ENCODE results near the gene PRTG.
A peak's percentile ranks its signal among the peaks of the same experiment; 100 is the strongest.

The PRTG gene

DNA sequence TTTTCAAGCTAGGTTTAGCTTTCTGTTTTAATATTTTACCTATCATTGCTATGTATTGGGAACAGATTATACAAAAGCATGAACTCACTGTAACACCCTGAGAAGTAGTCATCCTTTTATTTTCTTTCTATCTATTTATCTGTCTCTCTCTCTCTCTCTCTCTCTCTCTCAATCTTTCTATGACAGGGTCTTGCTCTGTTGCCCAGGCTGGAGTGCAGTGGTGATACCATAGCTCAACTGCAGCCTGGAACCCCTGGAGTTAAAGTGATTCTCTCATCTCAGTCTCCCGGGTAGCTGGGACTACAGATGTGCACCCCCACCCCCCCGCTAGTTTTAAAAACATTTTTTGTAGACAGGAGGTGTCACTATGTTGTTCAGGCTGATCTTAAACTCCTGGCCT lies 28.9 kb downstream of the PRTG start:
- Histone ChIP-seq H3K4ac (ENCODE audit: low read depth, low read length) (peak overlapping the region; percentile 0), H3K79me2 (ENCODE audit: control insufficient read depth, insufficient read depth, low read length) (no peaks in the 10 kb centered on the region), H3K18ac (ENCODE audit: low read length) (peak overlapping the region; percentile 60), H3K27me3 (ENCODE audit: insufficient read depth, low read length, poor library complexity) (no peaks in the 10 kb centered on the region), H3K9ac (ENCODE audit: low read length) (no peak overlapping the region), H4K8ac (ENCODE audit: low read depth, low read length) (no peak overlapping the region), H3K36me3 (ENCODE audit: control insufficient read depth, insufficient read depth, low read length) (no peaks in the 10 kb centered on the region), H3K4me3 (ENCODE audit: low read length) (no peak overlapping the region), H2BK5ac (ENCODE audit: low read length) (no peak overlapping the region), H2AK5ac (ENCODE audit: low read length) (no peak overlapping the region), H3K27ac (ENCODE audit: low read depth, low read length) (no peak overlapping the region), H4K5ac (ENCODE audit: low read length) (no peak overlapping the region), H2BK15ac (replicated peaks; ENCODE audit: low read depth) (no peak overlapping the region), H3K4me2 (ENCODE audit: low read length) (no peak overlapping the region), H3K4me1 (ENCODE audit: control insufficient read depth, low read depth, low read length) (no peaks in the 10 kb centered on the region), H3K79me1 (ENCODE audit: low read length) (no peaks in the 10 kb centered on the region), H3K56ac (ENCODE audit: low read length) (no peak overlapping the region), H3K23ac (ENCODE audit: low read length) (no peak overlapping the region), H2BK120ac (ENCODE audit: low read depth, low read length) (no peak overlapping the region)
- whole genome bisulfite sequencing (ENCODE audit: extremely low coverage, insufficient coverage, low lambda C conversion rate) = no CpG with 5 or more reads among the region's 2 CpGs
- no peak for DNase-seq

DNA sequence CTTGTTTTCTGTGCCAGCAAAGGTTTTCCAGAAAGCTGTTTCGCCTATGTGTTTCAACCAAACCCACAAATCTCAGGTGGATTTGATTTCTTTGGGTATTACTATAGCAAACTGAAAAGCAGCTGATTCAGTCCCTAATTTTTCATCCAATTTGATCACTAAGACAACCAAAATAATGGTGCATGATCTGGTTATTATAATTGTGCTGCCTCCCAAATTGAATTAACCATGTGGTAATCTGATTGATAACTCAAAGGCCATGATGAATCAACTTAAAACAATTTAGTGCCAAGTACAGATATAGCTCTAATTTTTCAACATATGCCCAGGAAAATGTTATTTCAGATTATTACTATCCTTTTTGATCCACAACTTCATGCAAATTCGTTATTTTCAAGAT lies 30.6 kb downstream of the PRTG start:
- Histone ChIP-seq H3K79me2 (ENCODE audit: control insufficient read depth, insufficient read depth, low read length) (no peaks in the 10 kb centered on the region), H3K9ac (ENCODE audit: low read length) (no peak overlapping the region), H3K18ac (ENCODE audit: low read length) (no peak overlapping the region), H2BK5ac (ENCODE audit: low read length) (no peak overlapping the region), H3K4me2 (ENCODE audit: low read length) (no peak overlapping the region), H3K36me3 (ENCODE audit: control insufficient read depth, insufficient read depth, low read length) (no peaks in the 10 kb centered on the region), H3K56ac (ENCODE audit: low read length) (no peak overlapping the region), H2AK5ac (ENCODE audit: low read length) (no peak overlapping the region), H3K27me3 (ENCODE audit: insufficient read depth, low read length, poor library complexity) (no peaks in the 10 kb centered on the region), H2BK120ac (ENCODE audit: low read depth, low read length) (no peak overlapping the region), H4K5ac (ENCODE audit: low read length) (no peak overlapping the region), H3K23ac (ENCODE audit: low read length) (no peak overlapping the region), H2BK15ac (replicated peaks; ENCODE audit: low read depth) (no peak overlapping the region), H3K4me1 (ENCODE audit: control insufficient read depth, low read depth, low read length) (no peaks in the 10 kb centered on the region), H4K8ac (ENCODE audit: low read depth, low read length) (no peak overlapping the region), H3K79me1 (ENCODE audit: low read length) (no peaks in the 10 kb centered on the region), H3K4me3 (ENCODE audit: low read length) (no peak overlapping the region), H3K4ac (ENCODE audit: low read depth, low read length) (no peak overlapping the region), H3K27ac (ENCODE audit: low read depth, low read length) (no peak overlapping the region)
- no CpG with 5 or more reads among the region's 2 CpGs for WGBS (ENCODE audit: extremely low coverage, insufficient coverage, low lambda C conversion rate)
- DNase-seq = no peak

- Histone ChIP-seq H4K8ac (ENCODE audit: low read depth, low read length) (no peak overlapping the region), H2BK120ac (ENCODE audit: low read depth, low read length) (no peak overlapping the region), H3K27me3 (ENCODE audit: insufficient read depth, low read length, poor library complexity) (no peaks in the 10 kb centered on the region), H2BK5ac (ENCODE audit: low read length) (no peak overlapping the region), H3K79me2 (ENCODE audit: control insufficient read depth, insufficient read depth, low read length) (no peaks in the 10 kb centered on the region), H3K4me1 (ENCODE audit: control insufficient read depth, low read depth, low read length) (no peaks in the 10 kb centered on the region), H2BK15ac (replicated peaks; ENCODE audit: low read depth) (no peak overlapping the region), H3K4me3 (ENCODE audit: low read length) (no peak overlapping the region), H3K4ac (ENCODE audit: low read depth, low read length) (no peak overlapping the region), H3K18ac (ENCODE audit: low read length) (no peak overlapping the region), H3K23ac (ENCODE audit: low read length) (no peak overlapping the region), H4K5ac (ENCODE audit: low read length) (no peak overlapping the region), H3K56ac (ENCODE audit: low read length) (no peak overlapping the region), H3K79me1 (ENCODE audit: low read length) (no peaks in the 10 kb centered on the region), H3K4me2 (ENCODE audit: low read length) (no peak overlapping the region), H3K36me3 (ENCODE audit: control insufficient read depth, insufficient read depth, low read length) (no peaks in the 10 kb centered on the region), H2AK5ac (ENCODE audit: low read length) (no peak overlapping the region), H3K27ac (ENCODE audit: low read depth, low read length) (no peak overlapping the region), H3K9ac (ENCODE audit: low read length) (no peak overlapping the region)
- DNase-seq = no peak
Measured at GRCh38 chr15:55710286-55710685, 32.7 kb downstream of the PRTG start.

GRCh38 chr15:55709458-55709857 lies 33.5 kb downstream of the PRTG start:
- Histone ChIP-seq H3K18ac (ENCODE audit: low read length) (no peak overlapping the region), H3K36me3 (ENCODE audit: control insufficient read depth, insufficient read depth, low read length) (no peaks in the 10 kb centered on the region), H3K9ac (ENCODE audit: low read length) (no peak overlapping the region), H4K8ac (ENCODE audit: low read depth, low read length) (no peak overlapping the region), H3K4me1 (ENCODE audit: control insufficient read depth, low read depth, low read length) (no peaks in the 10 kb centered on the region), H3K4me3 (ENCODE audit: low read length) (no peak overlapping the region), H4K5ac (ENCODE audit: low read length) (no peak overlapping the region), H3K4ac (ENCODE audit: low read depth, low read length) (no peak overlapping the region), H3K79me1 (ENCODE audit: low read length) (no peaks in the 10 kb centered on the region), H2BK120ac (ENCODE audit: low read depth, low read length) (no peak overlapping the region), H3K27ac (ENCODE audit: low read depth, low read length) (no peak overlapping the region), H2BK15ac (replicated peaks; ENCODE audit: low read depth) (no peak overlapping the region), H3K27me3 (ENCODE audit: insufficient read depth, low read length, poor library complexity) (no peaks in the 10 kb centered on the region), H2BK5ac (ENCODE audit: low read length) (no peak overlapping the region), H3K56ac (ENCODE audit: low read length) (no peak overlapping the region), H3K79me2 (ENCODE audit: control insufficient read depth, insufficient read depth, low read length) (no peaks in the 10 kb centered on the region), H3K4me2 (ENCODE audit: low read length) (no peak overlapping the region), H3K23ac (ENCODE audit: low read length) (no peak overlapping the region), H2AK5ac (ENCODE audit: low read length) (no peak overlapping the region)
- WGBS (ENCODE audit: extremely low coverage, insufficient coverage, low lambda C conversion rate) = no CpG with 5 or more reads among the region's 2 CpGs
- no peak for DNase-seq

DNA sequence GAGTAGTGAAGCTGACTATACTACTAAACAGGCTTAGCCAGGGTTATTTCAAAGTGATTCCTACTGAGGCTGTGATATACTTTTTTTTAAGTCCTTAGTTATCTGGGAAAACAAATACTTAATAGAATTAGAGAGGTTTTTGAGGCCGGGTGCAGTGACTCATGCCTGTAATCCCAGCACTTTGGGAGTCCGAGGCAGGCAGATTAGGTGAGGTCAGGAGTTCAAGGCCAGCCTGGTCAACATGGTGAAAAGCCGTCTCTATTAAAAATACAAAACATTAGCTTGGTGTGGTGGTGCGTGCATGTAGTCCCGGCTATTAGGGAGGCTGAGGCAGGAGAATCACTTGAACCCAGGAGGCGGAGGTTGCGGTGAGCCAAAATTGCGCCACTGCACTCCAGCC lies 34.2 kb downstream of the PRTG start:
- Histone ChIP-seq H3K27ac (ENCODE audit: low read depth, low read length) (no peak overlapping the region), H3K4ac (ENCODE audit: low read depth, low read length) (no peak overlapping the region), H3K23ac (ENCODE audit: low read length) (no peak overlapping the region), H3K56ac (ENCODE audit: low read length) (no peak overlapping the region), H3K4me1 (ENCODE audit: control insufficient read depth, low read depth, low read length) (peaks cover 2% of the 10 kb centered on the region), H3K9ac (ENCODE audit: low read length) (no peak overlapping the region), H3K27me3 (ENCODE audit: insufficient read depth, low read length, poor library complexity) (no peaks in the 10 kb centered on the region), H3K4me3 (ENCODE audit: low read length) (no peak overlapping the region), H2BK5ac (ENCODE audit: low read length) (no peak overlapping the region), H4K5ac (ENCODE audit: low read length) (no peak overlapping the region), H3K18ac (ENCODE audit: low read length) (no peak overlapping the region), H3K79me1 (ENCODE audit: low read length) (no peaks in the 10 kb centered on the region), H4K8ac (ENCODE audit: low read depth, low read length) (no peak overlapping the region), H3K79me2 (ENCODE audit: control insufficient read depth, insufficient read depth, low read length) (no peaks in the 10 kb centered on the region), H2BK15ac (replicated peaks; ENCODE audit: low read depth) (no peak overlapping the region), H2AK5ac (ENCODE audit: low read length) (no peak overlapping the region), H3K4me2 (ENCODE audit: low read length) (no peak overlapping the region), H3K36me3 (ENCODE audit: control insufficient read depth, insufficient read depth, low read length) (no peaks in the 10 kb centered on the region), H2BK120ac (ENCODE audit: low read depth, low read length) (no peak overlapping the region)
- DNase-seq = peak; percentile 10
- no CpG with 5 or more reads among the region's 8 CpGs for WGBS (ENCODE audit: extremely low coverage, insufficient coverage, low lambda C conversion rate)

DNA sequence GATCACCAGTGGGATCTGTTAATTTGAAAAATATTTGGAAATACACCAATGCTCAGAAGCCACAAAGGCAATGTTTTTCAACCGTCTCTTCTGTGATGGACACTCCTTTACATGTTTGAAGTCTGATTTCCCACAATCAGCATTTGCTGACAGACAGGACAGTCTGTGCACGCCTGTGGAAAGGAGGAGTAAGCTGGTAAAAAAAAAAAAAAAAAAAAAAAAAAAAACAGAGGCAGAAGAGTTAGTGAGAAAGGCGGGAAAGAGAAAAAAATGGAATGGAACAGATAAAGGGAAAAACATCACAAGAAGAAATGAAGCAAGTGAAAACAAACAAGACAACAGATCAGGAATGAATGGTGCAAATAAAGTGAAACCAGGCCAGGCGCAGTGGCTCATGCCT lies 35.0 kb downstream of the PRTG start:
- Histone ChIP-seq H3K4me1 (ENCODE audit: control insufficient read depth, low read depth, low read length) (peaks cover 2% of the 10 kb centered on the region), H3K79me2 (ENCODE audit: control insufficient read depth, insufficient read depth, low read length) (no peaks in the 10 kb centered on the region), H2BK120ac (ENCODE audit: low read depth, low read length) (no peak overlapping the region), H3K27ac (ENCODE audit: low read depth, low read length) (no peak overlapping the region), H3K4me2 (ENCODE audit: low read length) (no peak overlapping the region), H4K5ac (ENCODE audit: low read length) (no peak overlapping the region), H3K56ac (ENCODE audit: low read length) (no peak overlapping the region), H3K4me3 (ENCODE audit: low read length) (no peak overlapping the region), H3K4ac (ENCODE audit: low read depth, low read length) (no peak overlapping the region), H2BK15ac (replicated peaks; ENCODE audit: low read depth) (no peak overlapping the region), H2BK5ac (ENCODE audit: low read length) (no peak overlapping the region), H2AK5ac (ENCODE audit: low read length) (no peak overlapping the region), H3K9ac (ENCODE audit: low read length) (no peak overlapping the region), H3K36me3 (ENCODE audit: control insufficient read depth, insufficient read depth, low read length) (no peaks in the 10 kb centered on the region), H3K23ac (ENCODE audit: low read length) (no peak overlapping the region), H4K8ac (ENCODE audit: low read depth, low read length) (no peak overlapping the region), H3K79me1 (ENCODE audit: low read length) (no peaks in the 10 kb centered on the region), H3K27me3 (ENCODE audit: insufficient read depth, low read length, poor library complexity) (no peaks in the 10 kb centered on the region), H3K18ac (ENCODE audit: low read length) (no peak overlapping the region)
- no peak for DNase-seq
- WGBS (ENCODE audit: extremely low coverage, insufficient coverage, low lambda C conversion rate) = no CpG with 5 or more reads among the region's 4 CpGs
